OCI-LY7 (cell line): Measurements from ENCODE around the gene DSCAM.

Experiments
- EZH2phosphoT487 ChIP-seq: fragments of 200-600 bp; sonication (generic); IDR thresholded peaks from 2 replicates; pipeline ENCODE4 v1.6.1; 2018; ENCODE audit warnings: low read depth, borderline replicate concordance, mild to moderate bottlenecking, mixed run types, antibody characterized with exemption, low read length, moderate library complexity, mixed read lengths
- TF ChIP-seq, protein P1 (sequence below): fragments of 200-600 bp; sonication (generic); conservative IDR thresholded peaks from 2 replicates; pipeline ENCODE4 v1.5.1; 2014; ENCODE audit warnings: mild to moderate bottlenecking, antibody characterized with exemption, low read length, moderate library complexity, mixed read lengths

DNA sequence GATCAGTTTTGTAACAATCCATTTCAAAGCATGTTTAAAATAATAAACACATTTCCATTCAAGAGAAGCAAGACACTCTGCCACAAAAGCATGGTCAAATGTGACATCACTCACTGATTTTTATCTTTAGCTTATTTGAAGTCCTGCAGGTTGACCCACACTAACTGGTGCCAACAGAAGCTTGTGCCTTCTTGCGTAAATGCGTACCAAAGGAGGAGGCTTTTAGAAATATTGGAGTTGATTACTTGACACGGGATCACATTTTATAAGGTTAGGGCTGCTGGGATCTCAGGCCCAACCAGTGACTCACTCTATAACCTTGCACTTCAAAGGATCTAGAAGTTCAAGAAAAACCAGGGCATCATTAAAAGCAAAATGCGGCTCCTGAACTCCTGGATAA, 776.1 kb downstream of the DSCAM start:
- no peak for TF ChIP-seq EZH2phosphoT487
- TF ChIP-seq, protein P1, sequence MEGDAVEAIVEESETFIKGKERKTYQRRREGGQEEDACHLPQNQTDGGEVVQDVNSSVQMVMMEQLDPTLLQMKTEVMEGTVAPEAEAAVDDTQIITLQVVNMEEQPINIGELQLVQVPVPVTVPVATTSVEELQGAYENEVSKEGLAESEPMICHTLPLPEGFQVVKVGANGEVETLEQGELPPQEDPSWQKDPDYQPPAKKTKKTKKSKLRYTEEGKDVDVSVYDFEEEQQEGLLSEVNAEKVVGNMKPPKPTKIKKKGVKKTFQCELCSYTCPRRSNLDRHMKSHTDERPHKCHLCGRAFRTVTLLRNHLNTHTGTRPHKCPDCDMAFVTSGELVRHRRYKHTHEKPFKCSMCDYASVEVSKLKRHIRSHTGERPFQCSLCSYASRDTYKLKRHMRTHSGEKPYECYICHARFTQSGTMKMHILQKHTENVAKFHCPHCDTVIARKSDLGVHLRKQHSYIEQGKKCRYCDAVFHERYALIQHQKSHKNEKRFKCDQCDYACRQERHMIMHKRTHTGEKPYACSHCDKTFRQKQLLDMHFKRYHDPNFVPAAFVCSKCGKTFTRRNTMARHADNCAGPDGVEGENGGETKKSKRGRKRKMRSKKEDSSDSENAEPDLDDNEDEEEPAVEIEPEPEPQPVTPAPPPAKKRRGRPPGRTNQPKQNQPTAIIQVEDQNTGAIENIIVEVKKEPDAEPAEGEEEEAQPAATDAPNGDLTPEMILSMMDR, result no peak
